HG02763 (cell line): ENCODE data around the gene COPS8.

Source experiments
- ATAC-seq: cut with Tn5 transposase; IDR thresholded peaks from one replicate; pipeline ENCODE4 v1.9.1; 2021; ENCODE audit warnings: mild to moderate bottlenecking, moderate library complexity; ENCODE audit not compliant: unreplicated experiment

COPS8 gene

DNA sequence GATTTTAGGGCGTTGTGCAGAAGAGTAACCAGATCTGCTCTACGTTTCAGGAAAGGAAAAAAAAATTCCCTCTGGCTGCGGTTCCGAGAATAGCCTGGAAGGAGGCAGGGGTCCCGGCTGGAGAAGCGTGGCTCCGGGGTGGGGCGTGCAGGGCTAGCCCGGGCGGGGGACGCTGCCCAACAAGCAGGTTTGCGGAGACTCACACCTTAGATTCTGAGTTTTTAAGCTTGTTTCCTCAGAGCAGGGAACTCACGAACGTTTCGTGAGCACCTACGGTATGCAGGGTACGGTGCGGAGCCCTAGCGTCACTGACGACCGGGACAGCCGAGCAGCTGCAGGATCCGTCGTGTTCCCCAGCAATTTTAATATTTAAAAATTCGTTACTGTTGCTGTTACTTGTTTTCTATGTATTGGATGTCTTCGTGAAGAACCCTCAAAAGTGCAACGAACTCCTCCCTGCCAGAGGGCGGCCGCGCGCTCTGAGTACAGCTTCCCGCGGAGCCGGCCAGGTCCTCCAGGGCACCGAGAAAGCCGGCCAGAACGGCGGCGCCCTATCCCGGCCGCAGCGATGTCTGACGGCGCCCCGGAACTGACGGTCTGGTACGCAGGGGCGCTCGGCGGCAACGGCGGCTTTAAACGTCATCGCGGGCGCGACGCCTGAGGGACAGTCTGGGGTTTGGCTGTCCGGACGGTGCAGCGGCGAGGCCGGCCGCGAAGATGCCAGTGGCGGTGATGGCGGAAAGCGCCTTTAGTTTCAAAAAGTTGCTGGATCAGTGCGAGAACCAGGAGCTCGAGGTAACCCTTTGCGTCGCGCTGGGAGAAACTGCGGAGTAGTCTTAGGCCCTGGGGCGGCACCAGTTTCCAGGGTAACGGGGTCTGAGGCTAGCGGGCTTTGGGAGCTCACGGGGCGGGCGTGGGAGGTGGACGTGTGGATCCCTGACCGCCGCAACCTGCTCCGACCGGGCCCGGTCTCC, at the start of gene COPS8:
COPS8 (plus strand) TSS at position 642 of the 974 bp plus-strand sequence; CDS start at position 718, 76 bp downstream.
- peak; percentile 99 for ATAC-seq

DNA sequence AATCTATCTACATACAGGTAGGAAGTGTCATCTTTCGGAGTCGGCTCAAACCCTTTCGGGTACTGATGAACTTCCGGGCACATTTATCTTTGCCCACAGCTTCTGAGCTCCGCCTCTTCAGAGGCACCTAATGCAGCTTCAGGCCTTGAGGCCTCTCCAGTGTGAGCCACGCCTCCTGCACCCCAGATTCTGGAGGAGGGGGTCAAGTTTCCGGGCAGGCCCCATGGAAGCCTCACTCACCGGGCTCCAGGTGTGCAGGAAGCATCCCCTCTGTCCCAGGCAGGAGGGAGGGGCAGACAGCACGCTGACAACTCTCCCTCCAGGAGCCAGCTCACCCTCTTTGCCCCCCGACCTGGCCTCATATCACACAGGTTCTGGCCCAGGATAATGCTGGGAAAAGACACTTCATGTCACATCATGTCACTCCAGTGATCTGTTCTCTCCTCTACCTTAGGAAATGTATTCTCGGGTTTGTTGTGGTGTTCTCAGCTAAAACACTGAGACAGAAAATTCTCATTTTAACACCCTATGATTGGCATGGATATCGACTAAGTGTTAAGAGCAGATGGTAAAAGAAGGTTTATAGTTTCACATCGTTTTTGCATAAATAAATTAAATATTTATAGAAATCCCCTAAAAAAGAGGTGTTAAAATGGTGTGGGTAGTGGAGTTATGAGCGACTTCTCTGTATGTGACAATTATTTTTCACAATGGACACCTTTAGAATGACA, 46.2 kb upstream of the COPS8 start:
- ATAC-seq = no peak

GRCh38 chr2:237041231-237041630, 44.5 kb upstream of the COPS8 start:
- ATAC-seq = no peak

- no peak for ATAC-seq
Observed at GRCh38 chr2:237042101-237042500, 43.6 kb upstream of the COPS8 start.

DNA sequence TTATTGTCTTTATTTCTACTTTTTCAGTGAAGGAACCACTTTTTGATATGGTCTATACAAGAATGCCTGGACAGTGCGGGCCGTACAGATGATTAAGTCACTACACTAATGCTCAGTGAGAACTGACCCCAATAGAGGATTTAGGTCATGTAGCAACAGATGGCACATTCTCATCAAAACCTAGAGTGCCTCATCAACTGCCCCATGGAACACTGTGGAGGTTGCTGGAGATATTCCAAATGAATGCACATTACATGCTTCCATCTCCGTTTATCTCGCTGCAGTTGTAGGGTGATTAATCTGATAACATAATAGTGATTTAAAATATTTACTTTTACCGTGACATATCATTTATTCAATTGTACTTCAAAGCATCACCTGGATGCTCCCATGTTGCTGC, 41.8 kb upstream of the COPS8 start:
- ATAC-seq = no peak

DNA sequence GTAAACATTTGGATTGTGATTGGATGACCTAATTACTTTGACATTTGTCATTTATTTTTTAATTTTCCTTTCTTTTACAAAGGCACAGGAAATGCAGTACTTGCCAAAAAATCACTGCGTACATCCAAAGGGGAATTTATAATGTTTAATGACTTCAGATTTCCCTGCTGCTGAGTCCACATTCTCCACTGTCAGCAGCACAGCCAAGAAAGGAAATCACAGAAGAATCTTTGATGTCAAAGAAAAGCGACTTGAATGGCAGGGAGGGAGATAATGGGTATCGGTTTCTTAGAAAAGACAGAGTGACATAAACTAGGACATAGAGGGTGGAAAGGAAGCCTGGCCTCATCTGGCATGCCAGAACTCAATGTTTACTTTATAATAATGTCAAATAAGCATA, 41.4 kb upstream of the COPS8 start:
- no peak for ATAC-seq

DNA sequence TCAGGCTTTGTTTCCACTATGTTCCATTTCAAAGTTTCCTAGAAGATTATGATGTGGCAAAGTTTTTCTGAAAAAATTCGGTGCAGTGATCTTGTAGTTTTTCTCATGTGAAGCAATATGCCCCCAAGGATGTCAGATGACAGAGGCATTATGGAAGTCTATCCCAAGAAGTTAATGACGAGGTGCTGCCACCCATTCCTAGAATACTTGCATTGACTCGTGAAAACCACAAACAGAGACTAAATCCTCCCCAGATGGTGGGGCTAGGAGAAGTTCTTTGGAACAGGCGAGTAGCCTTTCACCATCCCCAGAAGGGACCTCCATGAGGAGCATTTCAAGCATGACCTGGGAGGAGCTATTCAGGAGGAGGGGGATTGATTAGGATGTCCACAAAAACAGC, 40.2 kb upstream of the COPS8 start:
- no peak for ATAC-seq

DNA sequence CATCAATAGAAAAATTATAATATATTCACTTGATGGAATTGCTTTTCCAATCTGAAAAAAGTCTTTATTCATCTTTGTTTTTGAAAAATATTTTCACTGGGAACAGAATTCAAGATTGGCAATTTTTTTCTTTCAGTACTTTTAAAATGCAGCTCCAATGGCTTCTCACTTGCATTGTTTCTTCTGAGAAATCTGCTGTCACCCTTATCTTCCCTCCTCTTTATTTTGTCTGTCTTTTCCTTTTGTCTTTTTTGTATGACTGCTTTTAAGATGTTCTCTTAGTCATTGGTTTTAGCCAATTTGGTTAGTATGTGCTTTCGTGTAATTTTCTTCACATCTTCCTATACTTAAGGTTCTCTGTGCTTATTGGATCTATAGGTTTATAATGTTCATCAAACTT, 37.1 kb upstream of the COPS8 start:
- ATAC-seq = no peak

- ATAC-seq = no peak
Observed at GRCh38 chr2:237051861-237052260, 33.8 kb upstream of the COPS8 start.

GRCh38 chr2:237053066-237053465, 32.6 kb upstream of the COPS8 start:
- no peak for ATAC-seq

DNA sequence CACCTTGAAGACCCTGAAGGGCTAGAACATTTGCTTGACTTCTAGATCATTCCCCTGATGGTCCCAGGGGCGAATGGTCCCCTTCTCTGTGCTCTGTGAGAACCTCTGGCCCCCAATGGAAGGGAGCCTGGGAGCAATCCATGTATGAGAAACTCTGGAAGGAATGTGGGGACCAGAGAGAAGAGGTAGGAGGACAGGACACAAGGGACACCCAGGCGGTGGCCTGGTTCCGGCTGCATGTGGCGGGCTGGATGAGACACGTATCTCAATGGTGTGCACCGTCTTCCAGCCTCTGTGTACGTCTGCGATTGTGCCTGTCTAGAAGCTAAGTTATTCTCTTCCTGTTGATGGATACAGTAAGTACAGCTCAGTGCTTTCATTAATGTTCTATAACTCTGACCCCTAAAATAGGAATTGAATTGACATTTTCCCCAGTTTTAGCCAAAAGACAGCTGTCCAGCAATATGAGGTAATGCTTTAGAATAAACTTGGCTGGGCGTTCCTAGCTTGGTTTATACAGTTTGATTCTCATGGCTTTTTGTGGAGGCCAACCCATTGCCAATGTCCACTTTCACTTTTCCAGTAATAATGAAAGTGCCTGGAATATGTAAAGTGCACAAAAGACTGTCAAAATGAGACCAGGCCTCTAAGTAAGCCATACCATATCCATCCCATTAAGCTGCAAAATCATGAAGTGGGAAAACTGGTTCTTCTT, 30.1 kb upstream of the COPS8 start:
- ATAC-seq = no peak

DNA sequence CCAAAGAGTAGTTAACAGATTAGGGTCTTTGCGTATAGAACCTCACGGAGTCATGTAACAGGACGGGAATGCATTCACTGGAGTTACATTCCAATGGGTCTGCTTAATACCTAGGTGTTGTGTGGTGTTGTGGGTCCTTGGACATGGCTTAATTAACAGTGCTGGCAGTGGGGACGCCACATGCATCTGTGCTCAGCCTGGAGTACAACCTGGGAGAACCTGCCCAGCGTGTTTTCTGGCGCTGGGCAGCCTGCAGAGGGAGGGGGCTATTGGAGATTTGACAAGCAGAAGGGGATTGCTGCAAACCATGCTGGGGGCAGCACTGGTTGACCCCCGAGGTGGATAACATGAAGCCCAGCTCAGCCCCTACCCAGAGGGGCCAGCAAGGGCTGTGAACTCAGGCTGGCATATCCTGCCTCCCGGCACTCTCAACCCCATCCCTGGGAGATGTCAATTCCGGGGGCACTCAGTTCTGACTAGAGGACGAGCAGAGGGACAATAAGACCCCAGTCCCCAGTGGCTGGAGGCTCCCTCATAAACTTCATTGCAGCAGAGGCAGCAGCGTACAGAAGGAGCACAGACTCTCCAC, 29.3 kb upstream of the COPS8 start:
- no peak for ATAC-seq

DNA sequence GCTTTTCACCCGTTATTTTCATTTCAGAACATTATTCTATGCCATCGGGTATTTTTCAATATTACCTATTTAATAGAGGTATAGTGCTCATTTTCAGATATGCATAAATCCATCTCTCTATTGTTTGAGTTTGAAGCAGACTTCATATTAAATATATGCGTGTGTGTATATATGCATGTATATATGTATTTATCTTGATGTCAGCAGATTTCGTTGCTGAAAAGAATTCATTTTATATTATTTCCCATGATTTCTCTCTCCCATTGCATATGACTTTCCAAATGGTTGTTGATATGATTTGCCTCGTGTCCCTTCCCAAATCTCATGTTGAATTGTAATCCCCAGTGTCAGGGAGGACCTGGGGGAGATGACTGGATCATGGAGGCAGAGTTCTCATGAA, 28.6 kb upstream of the COPS8 start:
- ATAC-seq = no peak

- peak; percentile 83 for ATAC-seq
Observed at GRCh38 chr2:237057893-237058300, 27.8 kb upstream of the COPS8 start.

DNA sequence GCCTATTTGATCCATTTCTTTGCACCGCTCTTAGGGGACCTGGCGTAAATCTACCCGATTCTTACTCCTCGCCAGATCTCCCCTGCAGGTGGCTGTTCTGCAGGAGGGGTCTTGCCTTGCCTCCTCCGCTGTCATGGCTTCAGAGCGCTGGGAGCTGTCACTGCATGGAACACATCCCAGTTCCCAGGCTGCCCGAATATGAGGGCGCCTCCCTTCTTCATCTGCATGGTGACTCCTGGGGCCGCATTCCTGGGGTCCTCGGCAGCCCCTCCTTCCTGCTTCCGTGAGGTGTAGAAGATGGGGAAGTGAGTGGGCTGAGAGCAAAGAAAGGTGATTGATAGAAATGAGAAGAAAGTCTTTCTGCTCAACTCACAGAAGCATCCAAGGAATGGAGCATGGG, 27.3 kb upstream of the COPS8 start:
- no peak for ATAC-seq

DNA sequence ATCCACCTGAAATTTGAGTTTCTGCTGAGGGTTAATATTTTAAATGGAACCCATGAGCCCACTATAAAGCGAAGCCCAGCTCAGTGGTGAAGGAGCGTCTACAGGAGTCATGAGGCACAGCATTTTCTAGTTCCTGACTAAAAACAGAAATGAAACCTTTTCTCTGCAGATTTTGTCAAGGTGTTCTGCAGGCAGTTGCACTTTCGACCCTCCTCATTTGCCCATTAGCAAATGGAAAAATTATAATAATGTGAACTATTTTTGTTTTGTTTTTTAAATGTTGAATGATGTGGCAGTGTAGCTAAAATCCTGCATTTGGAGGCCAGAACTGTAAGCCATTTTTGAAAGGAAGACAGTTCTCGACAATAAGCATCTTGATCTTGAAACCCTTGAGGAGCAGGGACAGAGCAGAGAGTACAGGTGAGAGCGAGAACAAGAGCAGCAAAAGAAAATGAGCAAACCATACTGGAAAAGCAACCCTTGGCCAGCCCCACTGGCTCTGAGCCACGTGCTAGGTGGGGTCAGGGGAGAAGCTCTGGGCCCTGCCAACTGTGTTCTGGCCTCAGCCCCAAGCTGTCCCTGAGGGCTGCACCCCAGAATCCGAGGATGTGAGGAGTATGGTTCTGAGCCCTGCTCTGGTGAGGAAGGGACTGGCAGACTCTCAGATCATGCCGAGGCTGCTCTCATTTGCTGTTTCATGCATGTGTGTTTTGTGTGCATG, 26.4 kb upstream of the COPS8 start:
- ATAC-seq = peak; percentile 76

GRCh38 chr2:237060534-237061312, 25.0 kb upstream of the COPS8 start:
- ATAC-seq = no peak

DNA sequence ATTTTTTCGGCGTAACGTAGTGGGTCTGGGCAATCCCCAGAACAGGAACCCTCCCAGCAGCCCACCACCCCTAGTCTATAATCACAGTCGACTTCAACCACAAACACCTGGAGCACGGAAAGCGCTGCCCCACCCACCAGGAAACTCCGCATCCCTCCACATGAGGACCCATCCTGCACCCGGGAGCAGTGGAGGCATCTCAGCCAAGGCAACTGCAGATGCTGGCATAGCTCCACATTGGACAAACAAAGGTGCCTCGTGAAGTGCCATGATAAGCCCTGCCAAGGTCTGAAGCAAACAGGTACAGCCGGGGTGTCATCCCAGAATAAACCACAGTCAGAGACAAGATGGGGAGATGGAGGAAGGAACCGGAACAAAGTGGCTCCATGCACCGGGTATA, 24.3 kb upstream of the COPS8 start:
- ATAC-seq = no peak

- ATAC-seq = no peak
Observed at GRCh38 chr2:237062585-237062984, 23.1 kb upstream of the COPS8 start.
